ENCODE results near the gene F3.

DNA sequence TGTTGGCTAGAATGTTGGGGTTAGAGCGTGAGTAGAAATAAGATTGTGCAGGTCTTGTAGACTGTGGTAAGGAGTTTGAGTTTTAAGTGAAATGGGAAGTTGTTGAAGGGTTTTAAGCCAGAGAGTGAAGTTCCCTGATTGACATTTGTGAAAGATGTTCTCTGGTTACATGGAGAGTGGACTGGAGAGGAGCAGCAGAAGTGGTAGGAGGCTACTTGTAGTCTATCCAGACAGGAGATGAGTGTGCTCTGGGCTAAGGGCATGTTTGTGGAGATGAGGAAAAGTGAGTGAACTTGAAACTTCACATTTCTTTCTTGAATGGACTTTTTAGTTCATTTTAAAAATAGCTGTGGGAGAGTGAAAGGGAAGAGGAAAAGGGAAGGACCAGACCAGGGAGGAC lies 37.0 kb downstream of the F3 start:
- TF ChIP-seq, protein P1, sequence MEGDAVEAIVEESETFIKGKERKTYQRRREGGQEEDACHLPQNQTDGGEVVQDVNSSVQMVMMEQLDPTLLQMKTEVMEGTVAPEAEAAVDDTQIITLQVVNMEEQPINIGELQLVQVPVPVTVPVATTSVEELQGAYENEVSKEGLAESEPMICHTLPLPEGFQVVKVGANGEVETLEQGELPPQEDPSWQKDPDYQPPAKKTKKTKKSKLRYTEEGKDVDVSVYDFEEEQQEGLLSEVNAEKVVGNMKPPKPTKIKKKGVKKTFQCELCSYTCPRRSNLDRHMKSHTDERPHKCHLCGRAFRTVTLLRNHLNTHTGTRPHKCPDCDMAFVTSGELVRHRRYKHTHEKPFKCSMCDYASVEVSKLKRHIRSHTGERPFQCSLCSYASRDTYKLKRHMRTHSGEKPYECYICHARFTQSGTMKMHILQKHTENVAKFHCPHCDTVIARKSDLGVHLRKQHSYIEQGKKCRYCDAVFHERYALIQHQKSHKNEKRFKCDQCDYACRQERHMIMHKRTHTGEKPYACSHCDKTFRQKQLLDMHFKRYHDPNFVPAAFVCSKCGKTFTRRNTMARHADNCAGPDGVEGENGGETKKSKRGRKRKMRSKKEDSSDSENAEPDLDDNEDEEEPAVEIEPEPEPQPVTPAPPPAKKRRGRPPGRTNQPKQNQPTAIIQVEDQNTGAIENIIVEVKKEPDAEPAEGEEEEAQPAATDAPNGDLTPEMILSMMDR (IDR thresholded peaks at IDR 0.05; ENCODE audit: low read depth, low read length), result no peak
- TF ChIP-seq EZH2phosphoT487 (IDR thresholded peaks at IDR 0.05; ENCODE audit: low read depth), result no peak

Data from OCI-LY3 (cell line).